Endothelial cell of umbilical vein (primary cell): ENCODE data around the gene MYH11. TPM values are rescaled to one million over a fixed set of nuclear protein-coding genes. Genes with fewer than 3 reads are reported as not detected.
"Not testable (repeated sequence)": the region's sequence is repeated elsewhere in the genome, so short reads cannot be mapped to it uniquely, and the experiment has no call there.

ENCODE experiments used
- BruUV-seq: library from RNA; stranded (reverse); fragments of 400-500 nt; replicated peaks from 2 replicates; lab custom pipeline; 2021; lab: Mats Ljungman, UMichigan
- CTCF ChIA-PET: fragments of 300-600, 350-600 bp; sonication (Branson Sonifier 250); formaldehyde crosslinking; loops from one replicate; lab custom pipeline; 2021; ENCODE audit warnings: antibody characterized with exemption, inconsistent platforms; lab: Charles Lee
- POLR2A ChIA-PET: fragments of 300-600, 350-600 bp; sonication (Branson Sonifier 250); formaldehyde crosslinking; loops from one replicate; lab custom pipeline; 2021; ENCODE audit warnings: antibody characterized with exemption, inconsistent platforms; lab: Charles Lee
- DNase-seq: peaks from one replicate; pipeline ENCODE4 v3.0.0-alpha.2; 2011; ENCODE audit warnings: low read depth, low spot score
- FAIRE-seq: peaks from 2 replicates; lab custom pipeline; 2011; peaks lifted over from hg19 to GRCh38; lab: Jason Lieb, UNC
- H2AFZ ChIP-seq: 2 replicates; pipeline ENCODE4 v1.6.0; 2012; ENCODE audit warnings: low read depth, low read length, control low read depth, inconsistent platforms
- H3K27ac ChIP-seq: 2 replicates; pipeline ENCODE4 v1.5.1; 2011; ENCODE audit warnings: low read depth, mild to moderate bottlenecking, control low read depth, low read length, moderate library complexity; ENCODE audit not compliant: insufficient read depth
- H3K27me3 ChIP-seq, 2 experiments: 2 replicates each; pipeline versions ENCODE4 v1.6.0 to v1.6.1; 2011; ENCODE audit warnings: low read length in 2 of 2, mixed read lengths in 1 of 2; ENCODE audit not compliant: control insufficient read depth in 2 of 2, insufficient read depth in 2 of 2
- H3K36me3 ChIP-seq, 2 experiments: 2 replicates in 1 of 2; 3 replicates in 1 of 2; pipeline ENCODE4 v1.5.1; 2011; ENCODE audit warnings: low read length in 2 of 2, mild to moderate bottlenecking in 1 of 2, moderate library complexity in 1 of 2; ENCODE audit not compliant: control insufficient read depth in 2 of 2, insufficient read depth in 2 of 2; ENCODE audit errors: extremely low read depth in 1 of 2
- H3K4me1 ChIP-seq: 3 replicates; pipeline ENCODE4 v1.5.1; 2011; ENCODE audit warnings: mild to moderate bottlenecking, low read length; ENCODE audit not compliant: control insufficient read depth, insufficient read depth; ENCODE audit errors: extremely low read depth
- H3K4me2 ChIP-seq: 2 replicates; pipeline ENCODE4 v1.6.1; 2011; ENCODE audit warnings: low read length, control low read depth, mixed read lengths; ENCODE audit not compliant: insufficient read depth
- H3K4me3 ChIP-seq, 3 experiments: fragments of 200-600 bp in 1 of 3; sonication (generic), shearing (Covaris generic) in 1 of 3; replicated peaks in 1 of 3; 2 replicates each; pipeline ENCODE4 v1.5.1; 2011 to 2016; ENCODE audit warnings: control low read depth in 3 of 3, low read length in 3 of 3, mild to moderate bottlenecking in 2 of 3, inconsistent platforms in 1 of 3, low read depth in 1 of 3, moderate library complexity in 1 of 3; ENCODE audit not compliant: insufficient read depth in 1 of 3
- H3K79me2 ChIP-seq: 2 replicates; pipeline ENCODE4 v1.6.0; 2012; ENCODE audit warnings: low read length, inconsistent platforms; ENCODE audit not compliant: control insufficient read depth, insufficient read depth
- H3K9ac ChIP-seq: replicated peaks from 2 replicates; pipeline ENCODE3; 2011; ENCODE audit warnings: low read length, control low read depth; ENCODE audit not compliant: insufficient read depth; ENCODE audit errors: extremely low read depth
- H3K9me1 ChIP-seq: replicated peaks from 3 replicates; pipeline ENCODE4 v1.6.0; 2011; ENCODE audit warnings: mild to moderate bottlenecking, low read length; ENCODE audit not compliant: control insufficient read depth, insufficient read depth; ENCODE audit errors: extremely low read depth
- H3K9me3 ChIP-seq: replicated peaks from 2 replicates; pipeline ENCODE4 v1.5.1; 2012; ENCODE audit warnings: low read length, inconsistent platforms; ENCODE audit not compliant: control insufficient read depth, insufficient read depth
- H4K20me1 ChIP-seq: replicated peaks from 2 replicates; pipeline ENCODE3; 2011; ENCODE audit warnings: mild to moderate bottlenecking, low read length; ENCODE audit not compliant: control insufficient read depth, insufficient read depth; ENCODE audit errors: extremely low read depth
- FOS ChIP-seq: IDR thresholded peaks from 2 replicates; pipeline ENCODE4 v1.6.1; 2011; ENCODE audit warnings: mild to moderate bottlenecking, low read length, moderate library complexity, borderline replicate concordance; ENCODE audit not compliant: insufficient read depth
- JUN ChIP-seq: IDR thresholded peaks from 2 replicates; pipeline ENCODE4 v1.6.1; 2011; ENCODE audit warnings: borderline replicate concordance, low read depth; ENCODE audit not compliant: insufficient read length, insufficient read depth
- MYC ChIP-seq: IDR thresholded peaks from one replicate; pipeline ENCODE4 v1.6.1; 2011; ENCODE audit warnings: mild to moderate bottlenecking, low read depth, low read length
- POLR2A ChIP-seq: IDR thresholded peaks from 2 replicates; pipeline ENCODE4 v1.6.1; 2012; ENCODE audit warnings: low read depth, mild to moderate bottlenecking, control low read depth, low read length
- dilution Hi-C: fragments of 300-500 bp; cut with MboI; formaldehyde crosslinking; loops from one replicate; pipeline ENCODE4 v1.15.0; 2019; ENCODE audit warnings: low sequenced_read_pairs; ENCODE audit not compliant: extremely low pct_ligation_motif_present
- intact Hi-C: fragments of 100-400 bp; cut with micrococcal nuclease; formaldehyde crosslinking; loops from one replicate; pipeline ENCODE4 v1.10.0; 2022
- polyA plus RNA-seq, 4 experiments: library from polyadenylated mRNA; depleted of rRNA in 3 of 4; stranded (reverse) in 3 of 4; unstranded in 1 of 4; fragments of >200 nt; gene quantifications; 2 replicates each; pipeline versions ENCODE4 v1.2.1 to v1.2.3, GENCODE V29; 2011 to 2012; ENCODE audit warnings: missing spikeins in 1 of 4
- total RNA-seq: library from RNA; stranded (reverse); gene quantifications from 2 replicates; pipeline ENCODE4 v1.2.3, GENCODE V29; 2021
- TF ChIP-seq, protein P1 (sequence below): IDR thresholded peaks from 2 replicates; pipeline ENCODE4 v1.6.1; 2011; ENCODE audit not compliant: insufficient read depth, insufficient read length

The MYH11 gene
- total and polyA plus RNA-seq, 2 donors (not counting 3 experiments of a cell fraction or from before 2014, with no cell fraction given), result not detected

- H3K9me3 ChIP-seq, result no peaks in the 10 kb centered on the region
- H3K4me1 ChIP-seq, result peaks cover 4% of the 10 kb centered on the region
- TF ChIP-seq POLR2A (no peak), FOS (no peak), MYC (no peak), JUN (no peak)
- TF ChIP-seq, protein P1, sequence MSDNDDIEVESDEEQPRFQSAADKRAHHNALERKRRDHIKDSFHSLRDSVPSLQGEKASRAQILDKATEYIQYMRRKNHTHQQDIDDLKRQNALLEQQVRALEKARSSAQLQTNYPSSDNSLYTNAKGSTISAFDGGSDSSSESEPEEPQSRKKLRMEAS, result no peak
- no peak overlapping the region for H3K9ac ChIP-seq
- no peaks in the 10 kb centered on the region for H4K20me1 ChIP-seq
- BruUV-seq, result no TSS peak
- FAIRE-seq, result no peak
- ChIA-PET CTCF (interaction anchor here (0.7 to 0.8 kb wide), 2 partner anchors 15 to 230 kb away, joined by 3 read pairs; partner anchors contain the start of gene MARF1), POLR2A (no interaction called here)
- H3K4me3 ChIP-seq, result no peak overlapping the region
- H3K79me2 ChIP-seq, result peaks cover 80% of the 10 kb centered on the region
- no peaks in the 10 kb centered on the region for H3K27me3 ChIP-seq
- dilution Hi-C loops (no loop called here), intact Hi-C loops (no loop called here)
- no peaks in the 10 kb centered on the region for H3K9me1 ChIP-seq
- DNase-seq, result no peak
- H3K36me3 ChIP-seq, result no peaks in the 10 kb centered on the region
- no peak overlapping the region for H3K27ac ChIP-seq
- H3K4me2 ChIP-seq, result no peak overlapping the region
- H2AFZ ChIP-seq, result no peak overlapping the region
Measured at GRCh38 chr16:15658149-15658548, 198.7 kb downstream of the MYH11 start.

- H3K4me3 ChIP-seq, POLR2A ChIA-PET, FAIRE-seq, H3K36me3 ChIP-seq, H2AFZ ChIP-seq, H4K20me1 ChIP-seq, H3K4me2 ChIP-seq, CTCF ChIA-PET, H3K9ac ChIP-seq, H3K27ac ChIP-seq, H3K9me3 ChIP-seq, BruUV-seq, dilution Hi-C loops, H3K27me3 ChIP-seq, DNase-seq, H3K9me1 ChIP-seq, intact Hi-C loops: not testable (repeated sequence)
- peaks cover 12% of the 10 kb centered on the region for H3K4me1 ChIP-seq
- H3K79me2 ChIP-seq, result peaks cover 86% of the 10 kb centered on the region
Measured at GRCh38 chr16:15655561-15655960, 201.3 kb downstream of the MYH11 start.
